ENCODE measurements around the gene ADAMTS2.

Gene ADAMTS2

GRCh38 chr5:179210478-179210877, 134.8 kb downstream of the ADAMTS2 start:
- Histone ChIP-seq H3K36me3 (ENCODE audit: control insufficient read depth in 2 of 2, insufficient read depth in 2 of 2, low read length in 2 of 2) (no peaks in the 10 kb centered on the region), H3K27ac (ENCODE audit: low read depth in 2 of 2, low read length in 2 of 2) (no peak overlapping the region), H3K9me3 (ENCODE audit: control insufficient read depth in 2 of 2, low read length in 2 of 2) (no peaks in the 10 kb centered on the region), H3K9ac (ENCODE audit: low read depth in 1 of 2, low read length in 2 of 2) (no peak overlapping the region), H3K4me1 (ENCODE audit: control insufficient read depth in 2 of 2, insufficient read depth in 2 of 2, low read length in 2 of 2) (no peaks in the 10 kb centered on the region), H3K27me3 (ENCODE audit: control insufficient read depth in 2 of 2, insufficient read depth in 2 of 2, low read length in 2 of 2) (no peaks in the 10 kb centered on the region), H3K4me3 (ENCODE audit: low read length in 2 of 2) (no peak overlapping the region)

- Histone ChIP-seq H3K9me3 (ENCODE audit: control insufficient read depth in 2 of 2, low read length in 2 of 2) (no peaks in the 10 kb centered on the region), H3K4me3 (ENCODE audit: low read length in 2 of 2) (no peak overlapping the region), H3K9ac (ENCODE audit: low read depth in 1 of 2, low read length in 2 of 2) (no peak overlapping the region), H3K27me3 (ENCODE audit: control insufficient read depth in 2 of 2, insufficient read depth in 2 of 2, low read length in 2 of 2) (no peaks in the 10 kb centered on the region), H3K4me1 (ENCODE audit: control insufficient read depth in 2 of 2, insufficient read depth in 2 of 2, low read length in 2 of 2) (no peaks in the 10 kb centered on the region), H3K27ac (ENCODE audit: low read depth in 2 of 2, low read length in 2 of 2) (no peak overlapping the region), H3K36me3 (ENCODE audit: control insufficient read depth in 2 of 2, insufficient read depth in 2 of 2, low read length in 2 of 2) (no peaks in the 10 kb centered on the region)
Observed at GRCh38 chr5:179209359-179210150, 135.7 kb downstream of the ADAMTS2 start.

DNA sequence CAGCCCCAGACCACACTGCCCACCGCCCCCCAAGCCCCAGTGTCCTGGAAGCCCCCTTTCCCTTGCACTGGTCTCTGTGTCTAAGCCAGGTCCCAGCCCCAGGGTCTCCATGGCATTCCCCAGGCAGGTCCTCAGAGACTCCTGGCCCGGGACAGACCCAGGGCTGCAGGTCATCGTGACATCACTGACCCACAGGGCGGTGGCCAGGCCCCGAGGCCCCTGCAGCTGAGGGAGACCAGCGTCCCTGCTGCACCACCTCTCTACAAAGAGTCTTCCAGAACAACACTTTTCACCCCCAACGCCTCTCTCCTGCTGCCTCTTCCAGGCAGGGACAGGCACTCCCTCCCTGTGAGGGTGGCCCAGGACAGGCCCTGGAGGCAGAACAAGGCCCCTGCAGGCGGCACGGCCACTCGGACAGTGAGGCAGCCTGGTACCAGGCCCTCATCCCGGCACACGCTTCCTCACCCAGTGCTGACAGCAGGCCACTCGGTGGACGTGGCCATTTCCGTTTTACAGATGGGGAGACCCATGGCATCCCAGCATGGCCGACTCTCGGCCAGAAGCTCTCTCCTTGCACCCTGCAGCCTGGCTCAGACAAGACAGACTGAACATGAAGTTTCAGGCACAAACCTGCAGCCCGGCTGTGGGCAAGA, 136.4 kb downstream of the ADAMTS2 start:
- no peak overlapping the region for H3K27ac ChIP-seq (ENCODE audit: low read depth in 2 of 2, low read length in 2 of 2)
- H3K4me3 ChIP-seq (ENCODE audit: low read length in 2 of 2) = no peak overlapping the region
- H3K27me3 ChIP-seq (ENCODE audit: control insufficient read depth in 2 of 2, insufficient read depth in 2 of 2, low read length in 2 of 2) = no peaks in the 10 kb centered on the region
- no peaks in the 10 kb centered on the region for H3K4me1 ChIP-seq (ENCODE audit: control insufficient read depth in 2 of 2, insufficient read depth in 2 of 2, low read length in 2 of 2)
- no peak overlapping the region for H3K9ac ChIP-seq (ENCODE audit: low read depth in 1 of 2, low read length in 2 of 2)
- no peaks in the 10 kb centered on the region for H3K9me3 ChIP-seq (ENCODE audit: control insufficient read depth in 2 of 2, low read length in 2 of 2)
- no peaks in the 10 kb centered on the region for H3K36me3 ChIP-seq (ENCODE audit: control insufficient read depth in 2 of 2, insufficient read depth in 2 of 2, low read length in 2 of 2)

- Histone ChIP-seq H3K4me1 (ENCODE audit: control insufficient read depth in 2 of 2, insufficient read depth in 2 of 2, low read length in 2 of 2) (no peaks in the 10 kb centered on the region), H3K4me3 (ENCODE audit: low read length in 2 of 2) (no peak overlapping the region), H3K27me3 (ENCODE audit: control insufficient read depth in 2 of 2, insufficient read depth in 2 of 2, low read length in 2 of 2) (no peaks in the 10 kb centered on the region), H3K9me3 (ENCODE audit: control insufficient read depth in 2 of 2, low read length in 2 of 2) (no peaks in the 10 kb centered on the region), H3K36me3 (ENCODE audit: control insufficient read depth in 2 of 2, insufficient read depth in 2 of 2, low read length in 2 of 2) (no peaks in the 10 kb centered on the region), H3K27ac (ENCODE audit: low read depth in 2 of 2, low read length in 2 of 2) (no peak overlapping the region), H3K9ac (ENCODE audit: low read depth in 1 of 2, low read length in 2 of 2) (no peak overlapping the region)
Observed at GRCh38 chr5:179207920-179208705, 137.1 kb downstream of the ADAMTS2 start.

DNA sequence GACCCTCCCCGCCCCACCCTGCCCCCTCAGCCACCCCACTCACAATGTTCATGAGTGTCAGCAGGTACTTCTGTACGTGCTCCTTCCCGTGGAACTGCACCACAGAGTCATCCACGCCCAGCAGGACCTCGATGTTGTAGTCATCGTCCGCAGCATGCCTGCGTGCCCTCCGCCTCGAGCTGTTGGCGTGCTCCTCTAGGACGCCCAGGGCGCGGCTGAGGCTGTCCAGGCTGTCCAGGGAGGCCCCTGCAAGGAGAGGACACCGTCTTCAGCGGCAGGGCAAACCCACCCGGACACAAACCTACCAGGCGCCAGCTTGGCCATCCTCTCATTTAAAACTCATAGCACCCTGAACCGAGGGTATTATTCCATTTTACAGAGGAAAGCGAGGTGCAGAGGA, 137.8 kb downstream of the ADAMTS2 start:
- H3K4me3 ChIP-seq (ENCODE audit: low read length in 2 of 2) = no peak overlapping the region
- H3K9ac ChIP-seq (ENCODE audit: low read depth in 1 of 2, low read length in 2 of 2) = no peak overlapping the region

GRCh38 chr5:179206366-179206765, 138.9 kb downstream of the ADAMTS2 start:
- H3K27me3 ChIP-seq (ENCODE audit: control insufficient read depth in 2 of 2, insufficient read depth in 2 of 2, low read length in 2 of 2) = no peaks in the 10 kb centered on the region
- no peak overlapping the region for H3K27ac ChIP-seq (ENCODE audit: low read depth in 2 of 2, low read length in 2 of 2)
- H3K4me3 ChIP-seq (ENCODE audit: low read length in 2 of 2) = no peak overlapping the region
- H3K4me1 ChIP-seq (ENCODE audit: control insufficient read depth in 2 of 2, insufficient read depth in 2 of 2, low read length in 2 of 2) = no peaks in the 10 kb centered on the region
- no peak overlapping the region for H3K9ac ChIP-seq (ENCODE audit: low read depth in 1 of 2, low read length in 2 of 2)
- no peaks in the 10 kb centered on the region for H3K36me3 ChIP-seq (ENCODE audit: control insufficient read depth in 2 of 2, insufficient read depth in 2 of 2, low read length in 2 of 2)
- H3K9me3 ChIP-seq (ENCODE audit: control insufficient read depth in 2 of 2, low read length in 2 of 2) = no peaks in the 10 kb centered on the region

More for the DNA sequence above, 137.8 kb downstream of the ADAMTS2 start:
- Histone ChIP-seq H3K36me3 (ENCODE audit: control insufficient read depth in 2 of 2, insufficient read depth in 2 of 2, low read length in 2 of 2) (no peaks in the 10 kb centered on the region), H3K27ac (ENCODE audit: low read depth in 2 of 2, low read length in 2 of 2) (no peak overlapping the region), H3K27me3 (ENCODE audit: control insufficient read depth in 2 of 2, insufficient read depth in 2 of 2, low read length in 2 of 2) (no peaks in the 10 kb centered on the region), H3K4me1 (ENCODE audit: control insufficient read depth in 2 of 2, insufficient read depth in 2 of 2, low read length in 2 of 2) (no peaks in the 10 kb centered on the region), H3K9me3 (ENCODE audit: control insufficient read depth in 2 of 2, low read length in 2 of 2) (no peaks in the 10 kb centered on the region)

DNA sequence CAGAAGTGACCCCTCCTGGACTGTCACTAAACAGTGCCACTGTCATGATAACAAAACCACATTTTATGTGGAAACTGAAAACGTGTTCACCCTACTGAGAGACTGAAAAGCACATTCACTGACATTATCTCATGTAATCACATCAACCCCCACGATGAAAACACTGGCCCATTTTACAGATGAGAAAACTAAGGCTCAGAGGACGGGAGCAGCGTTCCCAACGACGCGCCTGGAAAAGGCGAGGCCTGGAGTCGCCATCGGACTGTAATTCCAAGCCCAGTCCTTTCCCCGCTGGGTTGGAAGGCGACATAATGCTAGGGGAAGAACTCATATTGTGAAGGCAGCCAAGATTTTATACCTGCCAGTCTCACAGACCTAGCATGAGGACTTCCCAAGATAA, 140.0 kb downstream of the ADAMTS2 start:
- Histone ChIP-seq H3K9me3 (ENCODE audit: control insufficient read depth in 2 of 2, low read length in 2 of 2) (no peaks in the 10 kb centered on the region), H3K4me1 (ENCODE audit: control insufficient read depth in 2 of 2, insufficient read depth in 2 of 2, low read length in 2 of 2) (no peaks in the 10 kb centered on the region), H3K9ac (ENCODE audit: low read depth in 1 of 2, low read length in 2 of 2) (no peak overlapping the region), H3K4me3 (ENCODE audit: low read length in 2 of 2) (no peak overlapping the region), H3K27ac (ENCODE audit: low read depth in 2 of 2, low read length in 2 of 2) (no peak overlapping the region), H3K27me3 (ENCODE audit: control insufficient read depth in 2 of 2, insufficient read depth in 2 of 2, low read length in 2 of 2) (no peaks in the 10 kb centered on the region), H3K36me3 (ENCODE audit: control insufficient read depth in 2 of 2, insufficient read depth in 2 of 2, low read length in 2 of 2) (no peaks in the 10 kb centered on the region)

- H3K36me3 ChIP-seq (ENCODE audit: control insufficient read depth in 2 of 2, insufficient read depth in 2 of 2, low read length in 2 of 2) = no peaks in the 10 kb centered on the region
- H3K9me3 ChIP-seq (ENCODE audit: control insufficient read depth in 2 of 2, low read length in 2 of 2) = no peaks in the 10 kb centered on the region
- H3K27ac ChIP-seq (ENCODE audit: low read depth in 2 of 2, low read length in 2 of 2) = no peak overlapping the region
- no peak overlapping the region for H3K9ac ChIP-seq (ENCODE audit: low read depth in 1 of 2, low read length in 2 of 2)
- no peaks in the 10 kb centered on the region for H3K4me1 ChIP-seq (ENCODE audit: control insufficient read depth in 2 of 2, insufficient read depth in 2 of 2, low read length in 2 of 2)
- H3K27me3 ChIP-seq (ENCODE audit: control insufficient read depth in 2 of 2, insufficient read depth in 2 of 2, low read length in 2 of 2) = no peaks in the 10 kb centered on the region
- no peak overlapping the region for H3K4me3 ChIP-seq (ENCODE audit: low read length in 2 of 2)
Observed at GRCh38 chr5:179204572-179204971, 140.7 kb downstream of the ADAMTS2 start.

DNA sequence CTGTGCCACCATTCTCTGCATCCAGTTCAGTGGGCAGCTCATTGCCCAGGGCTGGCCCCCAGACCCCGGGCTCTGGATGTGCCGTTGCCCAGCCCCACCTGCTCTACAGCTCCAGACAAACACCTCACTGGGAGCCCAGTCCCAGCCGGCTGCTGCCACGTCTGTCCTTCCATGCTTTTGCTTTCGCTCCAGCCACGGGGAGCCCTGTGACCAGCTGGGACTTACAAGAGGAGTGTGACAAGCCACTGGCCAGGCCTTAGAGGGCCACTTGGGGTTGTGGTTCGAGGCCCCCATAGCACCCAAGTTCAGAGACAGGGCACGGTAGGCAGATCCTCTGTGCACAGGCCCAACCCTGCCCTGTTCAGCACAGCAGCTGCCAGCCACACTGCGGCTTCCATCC, 142.0 kb downstream of the ADAMTS2 start:
- no peaks in the 10 kb centered on the region for H3K27me3 ChIP-seq (ENCODE audit: control insufficient read depth in 2 of 2, insufficient read depth in 2 of 2, low read length in 2 of 2)
- no peaks in the 10 kb centered on the region for H3K4me1 ChIP-seq (ENCODE audit: control insufficient read depth in 2 of 2, insufficient read depth in 2 of 2, low read length in 2 of 2)
- no peaks in the 10 kb centered on the region for H3K36me3 ChIP-seq (ENCODE audit: control insufficient read depth in 2 of 2, insufficient read depth in 2 of 2, low read length in 2 of 2)
- H3K9me3 ChIP-seq (ENCODE audit: control insufficient read depth in 2 of 2, low read length in 2 of 2) = no peaks in the 10 kb centered on the region
- H3K9ac ChIP-seq (ENCODE audit: low read depth in 1 of 2, low read length in 2 of 2) = no peak overlapping the region
- H3K4me3 ChIP-seq (ENCODE audit: low read length in 2 of 2) = no peak overlapping the region
- no peak overlapping the region for H3K27ac ChIP-seq (ENCODE audit: low read depth in 2 of 2, low read length in 2 of 2)

DNA sequence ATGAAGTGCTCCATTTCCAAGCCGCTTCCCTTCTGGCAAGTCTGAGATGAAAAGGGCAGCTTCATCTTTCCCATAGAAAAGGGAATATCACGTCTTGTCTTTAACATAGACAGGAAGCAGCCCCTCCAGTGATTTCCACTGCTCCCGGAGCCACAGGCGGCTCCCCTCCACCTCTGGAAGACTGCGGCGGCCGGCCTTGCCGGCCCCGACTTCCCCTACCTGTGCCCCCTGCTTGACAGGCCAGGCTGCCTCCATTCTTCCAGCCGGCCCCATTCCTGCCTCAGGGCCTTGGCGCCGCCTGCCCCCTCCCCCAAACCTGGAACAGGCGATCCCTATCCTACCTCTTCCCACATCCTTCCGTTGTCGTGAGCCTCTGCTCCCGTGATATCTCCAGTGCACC, 143.3 kb downstream of the ADAMTS2 start:
- no peak overlapping the region for H3K4me3 ChIP-seq (ENCODE audit: low read length in 2 of 2)
- H3K36me3 ChIP-seq (ENCODE audit: control insufficient read depth in 2 of 2, insufficient read depth in 2 of 2, low read length in 2 of 2) = no peaks in the 10 kb centered on the region
- no peaks in the 10 kb centered on the region for H3K9me3 ChIP-seq (ENCODE audit: control insufficient read depth in 2 of 2, low read length in 2 of 2)
- no peak overlapping the region for H3K27ac ChIP-seq (ENCODE audit: low read depth in 2 of 2, low read length in 2 of 2)
- no peak overlapping the region for H3K9ac ChIP-seq (ENCODE audit: low read depth in 1 of 2, low read length in 2 of 2)
- no peaks in the 10 kb centered on the region for H3K4me1 ChIP-seq (ENCODE audit: control insufficient read depth in 2 of 2, insufficient read depth in 2 of 2, low read length in 2 of 2)
- H3K27me3 ChIP-seq (ENCODE audit: control insufficient read depth in 2 of 2, insufficient read depth in 2 of 2, low read length in 2 of 2) = no peaks in the 10 kb centered on the region
